WTC11 (cell line): ENCODE data around the gene TSSK2. TPM values are rescaled to one million over a fixed set of nuclear protein-coding genes. Genes with fewer than 3 reads are reported as not detected.

ENCODE experiments used
- ATF1 ChIP-seq: sonication (generic); formaldehyde crosslinking; IDR thresholded peaks from 2 replicates; pipeline ENCODE4 v1.8.1; 2023; ENCODE audit warnings: mild to moderate bottlenecking, moderate library complexity, missing genetic modification reagents
- KAT7 ChIP-seq: sonication (generic); formaldehyde crosslinking; IDR thresholded peaks from 2 replicates; pipeline ENCODE4 v1.8.1; 2023; ENCODE audit warnings: missing genetic modification reagents, mild to moderate bottlenecking, borderline replicate concordance
- NR1H2 ChIP-seq: sonication (generic); formaldehyde crosslinking; IDR thresholded peaks from 2 replicates; pipeline ENCODE4 v1.9.0; 2021; ENCODE audit warnings: mild to moderate bottlenecking, moderate library complexity, missing genetic modification reagents
- SP1 ChIP-seq: sonication (generic); formaldehyde crosslinking; conservative IDR thresholded peaks from 2 replicates; pipeline ENCODE4 v1.8.1; 2022; ENCODE audit warnings: missing genetic modification reagents
- TEAD1 ChIP-seq: sonication (generic); formaldehyde crosslinking; IDR thresholded peaks from 2 replicates; pipeline ENCODE4 v1.8.0; 2022; ENCODE audit warnings: mild to moderate bottlenecking, missing genetic modification reagents
- ZNF423 ChIP-seq: fragments of 250-450 bp; sonication (Bioruptor Pico); IDR thresholded peaks from 2 replicates; pipeline ENCODE4 v2.1.2; 2022; ENCODE audit warnings: mild to moderate bottlenecking, moderate library complexity
- total RNA-seq: library from RNA; stranded (reverse); gene quantifications from 3 replicates; pipeline ENCODE4 v1.2.3, GENCODE V29; 2021
- TF ChIP-seq, protein P1 (sequence below): sonication (generic); formaldehyde crosslinking; IDR thresholded peaks from 2 replicates; pipeline ENCODE4 v1.8.1; 2023; ENCODE audit warnings: mild to moderate bottlenecking, missing genetic modification reagents, borderline replicate concordance
- TF ChIP-seq, protein P2 (sequence below): sonication (generic); formaldehyde crosslinking; IDR thresholded peaks from 2 replicates; pipeline ENCODE4 v1.8.0; 2022; ENCODE audit warnings: mild to moderate bottlenecking, missing genetic modification reagents
- TF ChIP-seq, protein P3 (sequence below): fragments of 250-450 bp; sonication (Bioruptor Pico); conservative IDR thresholded peaks from 2 replicates; pipeline ENCODE4 v1.9.0; 2021; ENCODE audit warnings: mild to moderate bottlenecking
- TF ChIP-seq, protein P4 (sequence below): sonication (generic); formaldehyde crosslinking; IDR thresholded peaks from 2 replicates; pipeline ENCODE4 v1.8.0; 2022; ENCODE audit warnings: missing genetic modification reagents
- TF ChIP-seq, protein P5 (sequence below): fragments of 200-600 bp; IDR thresholded peaks from 2 replicates; pipeline ENCODE4 v1.8.0; 2022; ENCODE audit warnings: antibody characterized with exemption
- TF ChIP-seq, protein P6 (sequence below): sonication (generic); formaldehyde crosslinking; IDR thresholded peaks from 2 replicates; pipeline ENCODE4 v1.8.0; 2023; ENCODE audit warnings: mild to moderate bottlenecking, missing genetic modification reagents

Gene TSSK2
- total RNA-seq, 1 experiment from 2014 or later: not detected

DNA sequence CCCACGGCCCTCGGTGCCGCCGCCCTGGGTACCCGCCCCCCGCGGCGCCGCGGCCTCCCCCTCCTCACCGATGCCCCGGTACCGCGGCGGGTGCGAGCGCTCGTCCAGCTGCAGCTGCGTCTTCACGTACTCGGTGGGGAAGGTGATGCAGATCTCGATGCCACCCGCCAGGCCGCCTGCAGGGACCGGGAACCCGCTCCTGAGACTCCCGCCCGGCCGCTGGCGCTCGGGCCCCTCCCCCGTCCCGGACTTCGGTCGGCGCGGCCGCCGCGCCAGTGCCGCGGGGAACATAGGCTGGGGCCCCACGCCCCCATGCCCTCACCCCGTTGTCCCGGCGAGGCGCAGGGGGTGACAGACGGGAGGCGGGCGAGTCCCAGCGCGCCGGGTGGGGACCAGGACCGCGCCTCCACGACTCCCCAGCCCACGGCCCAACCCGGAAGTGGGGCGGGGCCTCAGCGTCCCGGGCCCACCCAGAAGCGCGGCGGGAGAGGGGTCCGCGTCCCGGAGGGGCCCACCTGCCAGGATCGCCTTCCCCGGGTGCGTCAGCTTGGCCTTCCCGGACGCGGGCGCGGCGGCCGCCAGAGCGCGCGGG is 47.1 kb downstream of the TSSK2 start (continued):
- TF ChIP-seq, protein P1, sequence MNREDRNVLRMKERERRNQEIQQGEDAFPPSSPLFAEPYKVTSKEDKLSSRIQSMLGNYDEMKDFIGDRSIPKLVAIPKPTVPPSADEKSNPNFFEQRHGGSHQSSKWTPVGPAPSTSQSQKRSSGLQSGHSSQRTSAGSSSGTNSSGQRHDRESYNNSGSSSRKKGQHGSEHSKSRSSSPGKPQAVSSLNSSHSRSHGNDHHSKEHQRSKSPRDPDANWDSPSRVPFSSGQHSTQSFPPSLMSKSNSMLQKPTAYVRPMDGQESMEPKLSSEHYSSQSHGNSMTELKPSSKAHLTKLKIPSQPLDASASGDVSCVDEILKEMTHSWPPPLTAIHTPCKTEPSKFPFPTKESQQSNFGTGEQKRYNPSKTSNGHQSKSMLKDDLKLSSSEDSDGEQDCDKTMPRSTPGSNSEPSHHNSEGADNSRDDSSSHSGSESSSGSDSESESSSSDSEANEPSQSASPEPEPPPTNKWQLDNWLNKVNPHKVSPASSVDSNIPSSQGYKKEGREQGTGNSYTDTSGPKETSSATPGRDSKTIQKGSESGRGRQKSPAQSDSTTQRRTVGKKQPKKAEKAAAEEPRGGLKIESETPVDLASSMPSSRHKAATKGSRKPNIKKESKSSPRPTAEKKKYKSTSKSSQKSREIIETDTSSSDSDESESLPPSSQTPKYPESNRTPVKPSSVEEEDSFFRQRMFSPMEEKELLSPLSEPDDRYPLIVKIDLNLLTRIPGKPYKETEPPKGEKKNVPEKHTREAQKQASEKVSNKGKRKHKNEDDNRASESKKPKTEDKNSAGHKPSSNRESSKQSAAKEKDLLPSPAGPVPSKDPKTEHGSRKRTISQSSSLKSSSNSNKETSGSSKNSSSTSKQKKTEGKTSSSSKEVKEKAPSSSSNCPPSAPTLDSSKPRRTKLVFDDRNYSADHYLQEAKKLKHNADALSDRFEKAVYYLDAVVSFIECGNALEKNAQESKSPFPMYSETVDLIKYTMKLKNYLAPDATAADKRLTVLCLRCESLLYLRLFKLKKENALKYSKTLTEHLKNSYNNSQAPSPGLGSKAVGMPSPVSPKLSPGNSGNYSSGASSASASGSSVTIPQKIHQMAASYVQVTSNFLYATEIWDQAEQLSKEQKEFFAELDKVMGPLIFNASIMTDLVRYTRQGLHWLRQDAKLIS (CRISPR knock-in tag): no peak
- no peak for TF ChIP-seq TEAD1
- TF ChIP-seq, protein P2, sequence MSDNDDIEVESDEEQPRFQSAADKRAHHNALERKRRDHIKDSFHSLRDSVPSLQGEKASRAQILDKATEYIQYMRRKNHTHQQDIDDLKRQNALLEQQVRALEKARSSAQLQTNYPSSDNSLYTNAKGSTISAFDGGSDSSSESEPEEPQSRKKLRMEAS (CRISPR knock-in tag): no peak; the same call in none of the 2 replicates
- TF ChIP-seq, protein P3, sequence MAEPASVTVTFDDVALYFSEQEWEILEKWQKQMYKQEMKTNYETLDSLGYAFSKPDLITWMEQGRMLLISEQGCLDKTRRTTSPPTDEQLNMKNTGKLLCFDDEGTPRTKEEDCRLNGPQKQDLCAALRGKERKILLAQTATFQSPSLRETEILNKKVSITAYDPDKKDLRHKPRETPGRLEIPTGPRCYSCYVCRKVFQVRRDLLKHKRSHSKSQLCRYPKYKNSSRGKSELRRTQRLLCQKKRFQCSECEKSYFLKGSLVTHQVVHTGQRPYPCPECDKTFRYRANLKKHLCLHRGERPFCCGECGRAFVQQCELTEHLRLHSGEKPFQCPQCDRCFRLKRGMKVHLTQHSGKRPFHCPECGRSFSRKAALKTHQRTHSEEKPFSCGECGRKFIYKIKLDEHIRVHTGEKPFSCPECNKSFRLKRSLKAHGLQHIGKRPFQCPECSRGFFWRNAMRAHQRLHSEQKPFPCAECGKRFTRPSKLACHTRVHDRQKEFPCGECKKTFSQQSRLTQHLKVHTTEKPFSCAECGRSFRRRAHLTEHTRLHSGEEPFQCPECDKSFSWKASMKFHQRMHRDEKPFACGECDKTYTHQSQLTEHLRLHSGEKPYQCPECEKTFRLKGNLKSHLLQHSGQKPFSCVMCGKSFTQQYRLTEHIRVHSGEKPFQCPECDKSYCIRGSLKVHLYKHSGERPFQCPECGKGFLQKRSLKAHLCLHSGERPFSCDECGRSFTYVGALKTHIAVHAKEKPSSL (CRISPR knock-in tag): no peak
- no peak for TF ChIP-seq KAT7 (CRISPR knock-in tag)
- no peak for TF ChIP-seq ATF1 (CRISPR knock-in tag)
- no peak for TF ChIP-seq NR1H2
- TF ChIP-seq, protein P4, sequence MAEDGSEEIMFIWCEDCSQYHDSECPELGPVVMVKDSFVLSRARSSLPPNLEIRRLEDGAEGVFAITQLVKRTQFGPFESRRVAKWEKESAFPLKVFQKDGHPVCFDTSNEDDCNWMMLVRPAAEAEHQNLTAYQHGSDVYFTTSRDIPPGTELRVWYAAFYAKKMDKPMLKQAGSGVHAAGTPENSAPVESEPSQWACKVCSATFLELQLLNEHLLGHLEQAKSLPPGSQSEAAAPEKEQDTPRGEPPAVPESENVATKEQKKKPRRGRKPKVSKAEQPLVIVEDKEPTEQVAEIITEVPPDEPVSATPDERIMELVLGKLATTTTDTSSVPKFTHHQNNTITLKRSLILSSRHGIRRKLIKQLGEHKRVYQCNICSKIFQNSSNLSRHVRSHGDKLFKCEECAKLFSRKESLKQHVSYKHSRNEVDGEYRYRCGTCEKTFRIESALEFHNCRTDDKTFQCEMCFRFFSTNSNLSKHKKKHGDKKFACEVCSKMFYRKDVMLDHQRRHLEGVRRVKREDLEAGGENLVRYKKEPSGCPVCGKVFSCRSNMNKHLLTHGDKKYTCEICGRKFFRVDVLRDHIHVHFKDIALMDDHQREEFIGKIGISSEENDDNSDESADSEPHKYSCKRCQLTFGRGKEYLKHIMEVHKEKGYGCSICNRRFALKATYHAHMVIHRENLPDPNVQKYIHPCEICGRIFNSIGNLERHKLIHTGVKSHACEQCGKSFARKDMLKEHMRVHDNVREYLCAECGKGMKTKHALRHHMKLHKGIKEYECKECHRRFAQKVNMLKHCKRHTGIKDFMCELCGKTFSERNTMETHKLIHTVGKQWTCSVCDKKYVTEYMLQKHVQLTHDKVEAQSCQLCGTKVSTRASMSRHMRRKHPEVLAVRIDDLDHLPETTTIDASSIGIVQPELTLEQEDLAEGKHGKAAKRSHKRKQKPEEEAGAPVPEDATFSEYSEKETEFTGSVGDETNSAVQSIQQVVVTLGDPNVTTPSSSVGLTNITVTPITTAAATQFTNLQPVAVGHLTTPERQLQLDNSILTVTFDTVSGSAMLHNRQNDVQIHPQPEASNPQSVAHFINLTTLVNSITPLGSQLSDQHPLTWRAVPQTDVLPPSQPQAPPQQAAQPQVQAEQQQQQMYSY (CRISPR knock-in tag): no peak
- TF ChIP-seq ZNF423 (CRISPR knock-in tag): peak; percentile 43
- TF ChIP-seq, protein P5, sequence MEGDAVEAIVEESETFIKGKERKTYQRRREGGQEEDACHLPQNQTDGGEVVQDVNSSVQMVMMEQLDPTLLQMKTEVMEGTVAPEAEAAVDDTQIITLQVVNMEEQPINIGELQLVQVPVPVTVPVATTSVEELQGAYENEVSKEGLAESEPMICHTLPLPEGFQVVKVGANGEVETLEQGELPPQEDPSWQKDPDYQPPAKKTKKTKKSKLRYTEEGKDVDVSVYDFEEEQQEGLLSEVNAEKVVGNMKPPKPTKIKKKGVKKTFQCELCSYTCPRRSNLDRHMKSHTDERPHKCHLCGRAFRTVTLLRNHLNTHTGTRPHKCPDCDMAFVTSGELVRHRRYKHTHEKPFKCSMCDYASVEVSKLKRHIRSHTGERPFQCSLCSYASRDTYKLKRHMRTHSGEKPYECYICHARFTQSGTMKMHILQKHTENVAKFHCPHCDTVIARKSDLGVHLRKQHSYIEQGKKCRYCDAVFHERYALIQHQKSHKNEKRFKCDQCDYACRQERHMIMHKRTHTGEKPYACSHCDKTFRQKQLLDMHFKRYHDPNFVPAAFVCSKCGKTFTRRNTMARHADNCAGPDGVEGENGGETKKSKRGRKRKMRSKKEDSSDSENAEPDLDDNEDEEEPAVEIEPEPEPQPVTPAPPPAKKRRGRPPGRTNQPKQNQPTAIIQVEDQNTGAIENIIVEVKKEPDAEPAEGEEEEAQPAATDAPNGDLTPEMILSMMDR: no peak
- TF ChIP-seq, protein P6, sequence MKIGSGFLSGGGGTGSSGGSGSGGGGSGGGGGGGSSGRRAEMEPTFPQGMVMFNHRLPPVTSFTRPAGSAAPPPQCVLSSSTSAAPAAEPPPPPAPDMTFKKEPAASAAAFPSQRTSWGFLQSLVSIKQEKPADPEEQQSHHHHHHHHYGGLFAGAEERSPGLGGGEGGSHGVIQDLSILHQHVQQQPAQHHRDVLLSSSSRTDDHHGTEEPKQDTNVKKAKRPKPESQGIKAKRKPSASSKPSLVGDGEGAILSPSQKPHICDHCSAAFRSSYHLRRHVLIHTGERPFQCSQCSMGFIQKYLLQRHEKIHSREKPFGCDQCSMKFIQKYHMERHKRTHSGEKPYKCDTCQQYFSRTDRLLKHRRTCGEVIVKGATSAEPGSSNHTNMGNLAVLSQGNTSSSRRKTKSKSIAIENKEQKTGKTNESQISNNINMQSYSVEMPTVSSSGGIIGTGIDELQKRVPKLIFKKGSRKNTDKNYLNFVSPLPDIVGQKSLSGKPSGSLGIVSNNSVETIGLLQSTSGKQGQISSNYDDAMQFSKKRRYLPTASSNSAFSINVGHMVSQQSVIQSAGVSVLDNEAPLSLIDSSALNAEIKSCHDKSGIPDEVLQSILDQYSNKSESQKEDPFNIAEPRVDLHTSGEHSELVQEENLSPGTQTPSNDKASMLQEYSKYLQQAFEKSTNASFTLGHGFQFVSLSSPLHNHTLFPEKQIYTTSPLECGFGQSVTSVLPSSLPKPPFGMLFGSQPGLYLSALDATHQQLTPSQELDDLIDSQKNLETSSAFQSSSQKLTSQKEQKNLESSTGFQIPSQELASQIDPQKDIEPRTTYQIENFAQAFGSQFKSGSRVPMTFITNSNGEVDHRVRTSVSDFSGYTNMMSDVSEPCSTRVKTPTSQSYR: no peak
- TF ChIP-seq SP1 (CRISPR knock-in tag): no peak
